K562 treated with DMSO at 1 percent for 24 hours (cell line): Measurements from ENCODE around the gene ADRM1. TPM values are rescaled to one million over a fixed set of nuclear protein-coding genes. Genes with fewer than 3 reads are reported as not detected.

ENCODE experiments used
- total RNA-seq: library from RNA; unstranded; fragments of 300-600 nt; gene quantifications from 2 replicates; pipeline ENCODE4 v1.2.3, GENCODE V29; 2022; ENCODE audit warnings: low read depth; ENCODE audit not compliant: insufficient read depth

Gene ADRM1
- 247 and 260 TPM in 2 replicates for total RNA-seq

GRCh38 chr20:62302341-62303061, at the start of gene ADRM1:
TSS of gene ADRM1 (plus strand) at chr20:62302997. CDS start at chr20:62303569, 572 bp downstream.

Other genes with a start within 250 kb of the ADRM1 start
- 11.9 and 20.8 TPM in 2 replicates for gene TAF4, start 237.1 kb upstream of the ADRM1 start, total RNA-seq
- 40.9 and 41.8 TPM in 2 replicates for gene LSM14B, start 180.5 kb upstream of the ADRM1 start, total RNA-seq
- 536 and 541 TPM in 2 replicates for gene PSMA7, start 159.6 kb upstream of the ADRM1 start, total RNA-seq
- gene SS18L1, start 159.2 kb upstream of the ADRM1 start, total RNA-seq = 11.8 and 12.9 TPM in 2 replicates
- 44.1 and 46.3 TPM in 2 replicates for gene MTG2, start 120.0 kb upstream of the ADRM1 start, total RNA-seq
- gene HRH3, start 82.7 kb upstream of the ADRM1 start, total RNA-seq = not detected in 2 replicates
- 21.7 and 22.9 TPM in 2 replicates for gene OSBPL2, start 64.5 kb upstream of the ADRM1 start, total RNA-seq
- 39.7 and 48.4 TPM in 2 replicates for gene LAMA5, start 64.3 kb downstream of the ADRM1 start, total RNA-seq
- 7,545 and 7,823 TPM in 2 replicates for gene RPS21, start 84.1 kb downstream of the ADRM1 start, total RNA-seq
- gene CABLES2, start 104.3 kb downstream of the ADRM1 start, total RNA-seq = 12.3 and 13.0 TPM in 2 replicates
- not detected in 2 replicates for gene RBBP8NL, start 124.5 kb downstream of the ADRM1 start, total RNA-seq
- 0.22 and 0.79 TPM in 2 replicates for gene GATA5, start 173.0 kb downstream of the ADRM1 start, total RNA-seq